MM.1S (cell line): Measurements from ENCODE around the gene MAN1C1.

ENCODE experiments used
- DNase-seq: peaks from one replicate; pipeline ENCODE4 v3.0.0-alpha.2; 2015
- H2AFZ ChIP-seq: fragments of 300-600 bp; sonication (generic); 2 replicates; pipeline ENCODE4 v1.6.0; 2016; ENCODE audit warnings: antibody characterized with exemption, low read length
- H3F3A ChIP-seq: fragments of 300-600 bp; sonication (generic); 2 replicates; pipeline ENCODE4 v1.6.1; 2016; ENCODE audit warnings: mild to moderate bottlenecking, antibody characterized with exemption, low read length, moderate library complexity, mixed read lengths; ENCODE audit not compliant: insufficient read depth
- H3K27ac ChIP-seq: fragments of 300-600 bp; sonication (generic); 2 replicates; pipeline ENCODE4 v1.5.1; 2016; ENCODE audit warnings: mild to moderate bottlenecking, low read length
- H3K27me3 ChIP-seq: fragments of 300-600 bp; sonication (generic); replicated peaks from 2 replicates; pipeline ENCODE4 v1.6.0; 2016; ENCODE audit warnings: low read length; ENCODE audit not compliant: insufficient read depth
- H3K36me3 ChIP-seq: fragments of 300-600 bp; sonication (generic); replicated peaks from 2 replicates; pipeline ENCODE4 v1.6.1; 2016; ENCODE audit warnings: mild to moderate bottlenecking, low read length, mixed read lengths; ENCODE audit not compliant: insufficient read depth
- H3K4me1 ChIP-seq: fragments of 300-600 bp; sonication (generic); 2 replicates; pipeline ENCODE4 v1.6.1; 2016; ENCODE audit warnings: low read length, mixed read lengths
- H3K4me2 ChIP-seq: fragments of 300-600 bp; sonication (generic); 2 replicates; pipeline ENCODE4 v1.6.0; 2016; ENCODE audit warnings: low read depth, low read length
- H3K4me3 ChIP-seq: fragments of 300-600 bp; sonication (generic); 2 replicates; pipeline ENCODE4 v1.5.1; 2016; ENCODE audit warnings: low read length, mixed read lengths
- H3K79me2 ChIP-seq: fragments of 300-600 bp; sonication (generic); 2 replicates; pipeline ENCODE4 v1.6.1; 2016; ENCODE audit warnings: mixed run types, low read length, mixed read lengths
- H3K9ac ChIP-seq: fragments of 300-600 bp; sonication (generic); 2 replicates; pipeline ENCODE4 v1.6.1; 2016; ENCODE audit warnings: low read length, mixed read lengths
- H3K9me2 ChIP-seq: fragments of 300-600 bp; sonication (generic); replicated peaks from 2 replicates; pipeline ENCODE4 v1.6.1; 2016; ENCODE audit warnings: mild to moderate bottlenecking, low read length, mixed read lengths; ENCODE audit not compliant: insufficient read depth
- H3K9me3 ChIP-seq: fragments of 300-600 bp; sonication (generic); replicated peaks from 2 replicates; pipeline ENCODE4 v1.6.1; 2016; ENCODE audit warnings: mild to moderate bottlenecking, low read length, mixed read lengths; ENCODE audit not compliant: insufficient read depth
- H4K20me1 ChIP-seq: fragments of 300-600 bp; sonication (generic); 2 replicates; pipeline ENCODE4 v1.6.1; 2016; ENCODE audit warnings: mild to moderate bottlenecking, low read length, moderate library complexity, mixed read lengths; ENCODE audit not compliant: insufficient read depth
- EZH2 ChIP-seq: fragments of 300-600 bp; sonication (generic); optimal IDR thresholded peaks from 2 replicates; pipeline ENCODE3; 2017; ENCODE audit warnings: low read depth, mild to moderate bottlenecking, antibody characterized with exemption, low read length, mixed read lengths
- EZH2phosphoT487 ChIP-seq: fragments of 300-600 bp; sonication (generic); IDR thresholded peaks from 2 replicates; pipeline ENCODE4 v1.6.1; 2018; ENCODE audit warnings: antibody characterized with exemption, low read length
- TF ChIP-seq, protein P1 (sequence below): fragments of 300-600 bp; sonication (generic); IDR thresholded peaks from 2 replicates; pipeline ENCODE4 v1.5.1; 2016; ENCODE audit warnings: antibody characterized with exemption, low read length, mixed read lengths

MAN1C1 gene

DNA sequence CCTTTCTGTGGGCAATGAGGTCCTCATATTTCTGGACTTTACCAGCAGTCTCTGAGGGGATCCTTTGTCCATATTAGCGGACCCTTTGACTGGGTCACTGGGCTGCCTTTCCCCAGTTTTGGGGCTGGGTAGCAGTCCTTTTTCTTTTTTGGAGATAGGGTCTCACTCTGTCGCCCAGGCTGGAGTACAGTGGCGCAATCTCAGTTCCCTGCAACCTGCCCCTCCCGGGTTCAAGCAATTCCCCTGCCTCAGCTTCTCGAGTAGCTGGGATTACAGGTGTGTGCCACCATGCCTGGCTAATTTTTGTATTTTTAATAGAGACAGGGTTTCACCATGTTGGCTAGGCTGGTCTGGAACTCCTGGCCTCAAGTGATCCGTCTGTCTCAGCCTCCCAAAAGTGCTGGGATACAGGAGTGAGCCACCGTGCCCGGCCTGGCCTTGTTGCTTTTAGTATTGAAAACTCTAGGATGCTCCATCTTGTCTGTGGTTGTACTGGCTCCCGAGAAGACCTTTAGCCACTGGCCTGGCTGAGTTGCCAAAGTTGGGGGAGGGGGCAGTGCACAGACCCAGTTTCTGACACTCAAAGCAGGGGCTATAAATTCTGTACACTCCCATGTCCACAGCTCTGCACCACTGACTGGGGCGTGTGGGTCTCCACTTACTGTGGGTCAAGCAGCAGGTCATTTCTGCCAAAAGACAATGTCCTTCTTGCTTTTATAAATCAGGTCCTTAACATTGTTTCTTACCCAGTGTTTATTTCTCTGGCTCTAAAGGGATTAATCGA is 33.1 kb downstream of the MAN1C1 start:
- Histone ChIP-seq H3K27me3 (no peaks in the 10 kb centered on the region), H3K4me3 (no peak overlapping the region)
- DNase-seq, result no peak

DNA sequence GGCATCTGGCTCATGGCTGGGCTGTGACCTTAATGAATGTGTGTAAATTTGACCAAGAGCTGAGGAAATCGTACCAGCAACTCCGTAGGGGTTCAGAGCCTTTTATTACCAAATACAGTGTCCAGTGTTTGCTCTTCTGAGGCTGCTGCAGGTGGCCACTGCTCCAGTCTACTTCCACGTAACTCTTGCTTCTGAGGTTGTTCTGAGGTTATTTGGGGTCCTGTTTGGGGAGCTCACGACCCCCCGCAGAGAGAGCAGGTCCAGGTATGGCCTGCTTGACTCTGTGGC is 33.6 kb downstream of the MAN1C1 start:
- no peak for TF ChIP-seq EZH2phosphoT487
- TF ChIP-seq EZH2, result no peak
- TF ChIP-seq, protein P1, sequence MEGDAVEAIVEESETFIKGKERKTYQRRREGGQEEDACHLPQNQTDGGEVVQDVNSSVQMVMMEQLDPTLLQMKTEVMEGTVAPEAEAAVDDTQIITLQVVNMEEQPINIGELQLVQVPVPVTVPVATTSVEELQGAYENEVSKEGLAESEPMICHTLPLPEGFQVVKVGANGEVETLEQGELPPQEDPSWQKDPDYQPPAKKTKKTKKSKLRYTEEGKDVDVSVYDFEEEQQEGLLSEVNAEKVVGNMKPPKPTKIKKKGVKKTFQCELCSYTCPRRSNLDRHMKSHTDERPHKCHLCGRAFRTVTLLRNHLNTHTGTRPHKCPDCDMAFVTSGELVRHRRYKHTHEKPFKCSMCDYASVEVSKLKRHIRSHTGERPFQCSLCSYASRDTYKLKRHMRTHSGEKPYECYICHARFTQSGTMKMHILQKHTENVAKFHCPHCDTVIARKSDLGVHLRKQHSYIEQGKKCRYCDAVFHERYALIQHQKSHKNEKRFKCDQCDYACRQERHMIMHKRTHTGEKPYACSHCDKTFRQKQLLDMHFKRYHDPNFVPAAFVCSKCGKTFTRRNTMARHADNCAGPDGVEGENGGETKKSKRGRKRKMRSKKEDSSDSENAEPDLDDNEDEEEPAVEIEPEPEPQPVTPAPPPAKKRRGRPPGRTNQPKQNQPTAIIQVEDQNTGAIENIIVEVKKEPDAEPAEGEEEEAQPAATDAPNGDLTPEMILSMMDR, result no peak
- Histone ChIP-seq H3K9me2 (no peaks in the 10 kb centered on the region), H2AFZ (no peak overlapping the region), H3K9me3 (no peaks in the 10 kb centered on the region), H3K79me2 (peaks cover 10% of the 10 kb centered on the region; the same call in 1 of the 2 replicates), H3K36me3 (no peaks in the 10 kb centered on the region), H3K4me3 (no peak overlapping the region), H4K20me1 (no peaks in the 10 kb centered on the region), H3K4me2 (no peak overlapping the region), H3F3A (no peaks in the 10 kb centered on the region), H3K4me1 (no peaks in the 10 kb centered on the region), H3K9ac (no peak overlapping the region), H3K27me3 (no peaks in the 10 kb centered on the region), H3K27ac (no peak overlapping the region)
- DNase-seq, result no peak

More for the DNA sequence above, 33.1 kb downstream of the MAN1C1 start:
- H3F3A ChIP-seq, result no peaks in the 10 kb centered on the region
- H3K27ac ChIP-seq, result no peak overlapping the region
- no peaks in the 10 kb centered on the region for H3K4me1 ChIP-seq
- no peak overlapping the region for H2AFZ ChIP-seq
- H3K4me2 ChIP-seq, result no peak overlapping the region
- H3K9ac ChIP-seq, result no peak overlapping the region
- H3K79me2 ChIP-seq, result peaks cover 15% of the 10 kb centered on the region; the same call in 1 of the 2 replicates
- no peaks in the 10 kb centered on the region for H3K36me3 ChIP-seq
- H3K9me2 ChIP-seq, result no peaks in the 10 kb centered on the region
- H3K9me3 ChIP-seq, result no peaks in the 10 kb centered on the region
- H4K20me1 ChIP-seq, result no peaks in the 10 kb centered on the region
- TF ChIP-seq EZH2, result no peak
- TF ChIP-seq, protein P1, result no peak
- no peak for TF ChIP-seq EZH2phosphoT487

DNA sequence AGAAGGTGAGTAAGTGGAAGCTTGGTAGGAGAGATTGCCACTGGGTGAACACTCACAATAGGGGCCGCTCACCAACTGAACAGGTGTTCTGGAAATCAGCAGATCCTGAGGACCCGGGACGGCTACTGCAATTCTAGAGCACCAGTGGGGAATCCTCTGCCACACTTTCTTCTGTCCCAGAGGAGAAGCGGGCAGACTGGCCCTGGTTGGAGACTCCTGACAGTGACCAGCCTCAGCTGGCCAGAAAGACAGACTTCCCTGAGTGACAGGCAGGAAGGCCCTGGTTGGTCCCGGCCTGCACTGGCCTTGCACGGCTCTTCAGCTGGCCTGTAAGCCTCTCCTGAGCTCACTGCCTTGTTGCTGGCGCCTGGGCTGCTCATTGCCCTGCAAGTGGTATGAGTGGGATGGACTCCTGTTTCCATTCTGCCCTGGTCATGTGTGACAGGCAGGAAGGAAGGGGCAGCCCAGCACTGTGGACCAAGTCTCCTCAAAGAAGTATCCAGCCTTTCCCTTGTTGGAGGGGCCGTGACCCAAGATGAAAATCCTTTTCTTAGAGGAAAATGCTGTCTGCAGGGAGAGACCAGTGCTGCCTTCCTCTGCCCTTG is 34.5 kb downstream of the MAN1C1 start:
- Histone ChIP-seq H3K9me3 (no peaks in the 10 kb centered on the region), H4K20me1 (no peaks in the 10 kb centered on the region), H3K4me3 (no peak overlapping the region), H3K4me1 (no peaks in the 10 kb centered on the region), H3K4me2 (no peak overlapping the region), H2AFZ (no peak overlapping the region), H3K9ac (no peak overlapping the region), H3K36me3 (no peaks in the 10 kb centered on the region), H3F3A (no peaks in the 10 kb centered on the region), H3K79me2 (0 out of 2 replicates have a peak, but pooled peaks cover 3% of the 10 kb centered on the region), H3K27ac (no peak overlapping the region), H3K27me3 (no peaks in the 10 kb centered on the region), H3K9me2 (no peaks in the 10 kb centered on the region)
- no peak for DNase-seq
- TF ChIP-seq EZH2 (no peak), EZH2phosphoT487 (no peak)
- TF ChIP-seq, protein P1, result no peak
